ENCODE measurements around the gene CLDN1.

The CLDN1 gene

DNA sequence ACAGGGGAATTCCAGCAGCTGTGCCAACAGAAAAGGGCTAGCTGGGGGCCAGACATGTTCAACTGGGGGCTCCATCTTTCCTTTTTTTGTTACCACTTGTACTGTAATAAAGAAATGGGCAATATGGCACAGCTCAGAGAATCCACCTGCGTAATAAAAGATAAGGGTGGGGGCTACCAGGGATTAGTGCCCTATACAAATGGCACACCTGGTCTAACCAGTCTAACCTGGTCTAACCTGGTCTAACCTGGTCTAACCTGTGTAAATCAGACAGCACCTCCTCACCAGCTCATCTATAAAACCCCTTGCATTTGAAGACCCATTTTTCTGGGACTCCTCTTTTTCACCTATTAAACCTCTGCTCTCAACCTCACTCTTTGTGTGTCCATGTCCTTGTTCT lies 39.5 kb upstream of the CLDN1 start:
- DNase-seq (ENCODE audit: low read depth) = no peak
- TF ChIP-seq, protein P1, sequence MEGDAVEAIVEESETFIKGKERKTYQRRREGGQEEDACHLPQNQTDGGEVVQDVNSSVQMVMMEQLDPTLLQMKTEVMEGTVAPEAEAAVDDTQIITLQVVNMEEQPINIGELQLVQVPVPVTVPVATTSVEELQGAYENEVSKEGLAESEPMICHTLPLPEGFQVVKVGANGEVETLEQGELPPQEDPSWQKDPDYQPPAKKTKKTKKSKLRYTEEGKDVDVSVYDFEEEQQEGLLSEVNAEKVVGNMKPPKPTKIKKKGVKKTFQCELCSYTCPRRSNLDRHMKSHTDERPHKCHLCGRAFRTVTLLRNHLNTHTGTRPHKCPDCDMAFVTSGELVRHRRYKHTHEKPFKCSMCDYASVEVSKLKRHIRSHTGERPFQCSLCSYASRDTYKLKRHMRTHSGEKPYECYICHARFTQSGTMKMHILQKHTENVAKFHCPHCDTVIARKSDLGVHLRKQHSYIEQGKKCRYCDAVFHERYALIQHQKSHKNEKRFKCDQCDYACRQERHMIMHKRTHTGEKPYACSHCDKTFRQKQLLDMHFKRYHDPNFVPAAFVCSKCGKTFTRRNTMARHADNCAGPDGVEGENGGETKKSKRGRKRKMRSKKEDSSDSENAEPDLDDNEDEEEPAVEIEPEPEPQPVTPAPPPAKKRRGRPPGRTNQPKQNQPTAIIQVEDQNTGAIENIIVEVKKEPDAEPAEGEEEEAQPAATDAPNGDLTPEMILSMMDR (conservative IDR thresholded peaks at IDR 0.05; ENCODE audit: low read depth, low read length) = no peak
- H3K4me3 ChIP-seq (ENCODE audit: low read length) = no peak overlapping the region

DNA sequence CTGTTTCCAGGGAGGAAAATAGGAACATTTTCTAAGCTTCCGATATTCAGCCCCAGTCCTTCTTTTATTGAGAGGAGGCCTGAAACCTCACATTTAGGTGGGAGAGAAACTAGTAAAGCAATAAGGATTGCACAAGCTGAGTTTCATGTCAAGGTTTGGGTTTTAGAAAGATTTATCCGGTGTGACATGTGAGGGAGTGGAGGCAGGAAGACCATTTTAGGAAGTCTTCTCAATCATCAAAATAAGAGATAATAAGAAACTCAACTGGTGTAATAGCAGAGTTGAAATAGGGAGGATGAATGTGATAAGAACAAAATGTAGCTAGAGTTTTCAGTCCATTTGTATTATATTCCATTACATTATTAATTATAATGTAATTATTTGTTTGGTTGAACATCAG lies 38.0 kb upstream of the CLDN1 start:
- H3K4me3 ChIP-seq (ENCODE audit: low read length) = no peak overlapping the region
- TF ChIP-seq, protein P1 (conservative IDR thresholded peaks at IDR 0.05; ENCODE audit: low read depth, low read length) = no peak
- DNase-seq (ENCODE audit: low read depth) = no peak

DNA sequence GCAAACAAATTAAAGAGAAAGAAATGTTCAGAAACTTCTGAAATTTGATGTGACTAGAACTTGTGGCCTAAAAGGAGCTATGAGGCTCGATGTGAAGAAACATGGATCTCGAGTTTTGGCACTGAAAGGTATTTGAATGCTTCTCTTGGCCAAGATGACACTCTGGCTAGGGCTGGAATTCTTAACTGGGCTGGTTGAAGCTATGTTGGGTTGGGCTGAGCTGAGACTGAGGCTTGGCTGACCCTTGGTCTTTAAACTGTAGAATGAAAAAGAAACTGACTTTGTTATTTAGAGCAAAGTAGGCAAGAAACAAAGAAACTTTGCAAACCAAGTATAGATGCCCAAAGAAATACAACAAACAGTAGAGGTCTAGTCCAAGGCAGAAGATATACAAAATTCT lies 37.6 kb upstream of the CLDN1 start:
- H3K4me3 ChIP-seq (ENCODE audit: low read length) = no peak overlapping the region
- TF ChIP-seq, protein P1 (conservative IDR thresholded peaks at IDR 0.05; ENCODE audit: low read depth, low read length) = no peak
- no peak for DNase-seq (ENCODE audit: low read depth)

DNA sequence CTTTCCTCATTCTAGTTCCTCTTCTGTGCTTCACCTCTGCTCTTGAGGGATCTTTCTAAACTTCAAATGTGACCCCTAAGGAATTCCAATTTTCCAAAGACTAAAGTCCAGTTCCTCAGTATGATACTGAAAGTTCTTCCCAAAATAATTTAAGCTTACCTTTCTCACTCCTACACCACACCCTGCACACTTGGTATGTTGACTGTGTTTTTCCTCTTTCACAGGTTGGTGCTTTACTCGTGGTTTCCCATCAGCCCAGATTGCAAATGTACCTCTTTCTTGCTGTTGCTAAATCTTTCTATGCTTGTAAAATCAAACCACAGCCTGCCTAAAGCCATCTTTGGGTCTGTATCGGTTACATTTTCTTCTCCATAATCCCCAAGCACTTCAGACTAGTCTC lies 35.2 kb upstream of the CLDN1 start:
- TF ChIP-seq, protein P1 (conservative IDR thresholded peaks at IDR 0.05; ENCODE audit: low read depth, low read length) = no peak
- H3K4me3 ChIP-seq (ENCODE audit: low read length) = no peak overlapping the region
- no peak for DNase-seq (ENCODE audit: low read depth)

DNA sequence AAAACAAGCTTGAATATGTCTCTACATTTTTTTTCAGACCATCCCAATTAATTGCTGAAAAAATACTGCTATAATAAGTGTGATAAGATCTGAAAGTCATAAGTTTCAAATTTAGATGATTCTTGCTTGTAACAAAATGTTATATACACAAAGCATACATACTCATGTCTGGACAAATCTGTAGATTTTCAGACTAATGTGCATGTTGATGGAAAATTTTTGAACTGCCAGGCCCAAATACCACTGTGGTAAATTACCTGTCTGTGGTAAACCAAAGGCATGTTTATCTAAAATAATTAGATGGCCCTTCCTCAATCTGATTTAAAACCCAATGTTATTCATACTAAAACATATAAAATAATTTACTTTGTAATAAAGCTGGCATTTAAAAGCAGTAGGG lies 34.0 kb upstream of the CLDN1 start:
- TF ChIP-seq, protein P1 (conservative IDR thresholded peaks at IDR 0.05; ENCODE audit: low read depth, low read length) = no peak
- H3K4me3 ChIP-seq (ENCODE audit: low read length) = no peak overlapping the region
- DNase-seq (ENCODE audit: low read depth) = no peak

DNA sequence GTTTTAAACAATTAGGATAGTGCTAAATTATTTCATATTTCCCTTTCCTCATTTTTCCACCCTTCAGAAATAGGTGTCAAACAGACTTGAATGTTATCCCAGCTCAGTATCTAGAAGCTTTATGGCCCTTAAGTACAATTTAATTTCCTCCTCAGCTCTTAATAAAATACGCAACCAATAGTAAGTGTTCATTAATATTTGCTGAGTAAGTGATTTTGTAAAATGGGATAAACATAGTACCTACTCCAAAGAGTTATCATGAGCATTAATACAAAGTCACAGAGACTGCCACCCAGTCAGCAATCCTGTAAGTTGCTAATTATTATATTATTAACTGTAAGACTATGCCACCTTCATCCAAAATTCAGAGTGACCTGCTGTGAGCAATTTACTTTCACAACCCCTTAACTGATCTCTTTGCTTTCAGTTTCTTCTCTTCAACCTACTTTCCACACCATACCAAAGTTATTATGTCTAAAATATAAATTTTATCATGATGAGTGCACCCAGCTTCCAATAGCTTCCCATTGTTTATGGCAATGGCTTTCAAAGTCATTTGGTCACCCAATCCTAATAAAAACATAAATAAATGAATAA lies 30.7 kb upstream of the CLDN1 start:
- TF ChIP-seq, protein P1 (conservative IDR thresholded peaks at IDR 0.05; ENCODE audit: low read depth, low read length) = no peak
- no peak overlapping the region for H3K4me3 ChIP-seq (ENCODE audit: low read length)
- DNase-seq (ENCODE audit: low read depth) = no peak

DNA sequence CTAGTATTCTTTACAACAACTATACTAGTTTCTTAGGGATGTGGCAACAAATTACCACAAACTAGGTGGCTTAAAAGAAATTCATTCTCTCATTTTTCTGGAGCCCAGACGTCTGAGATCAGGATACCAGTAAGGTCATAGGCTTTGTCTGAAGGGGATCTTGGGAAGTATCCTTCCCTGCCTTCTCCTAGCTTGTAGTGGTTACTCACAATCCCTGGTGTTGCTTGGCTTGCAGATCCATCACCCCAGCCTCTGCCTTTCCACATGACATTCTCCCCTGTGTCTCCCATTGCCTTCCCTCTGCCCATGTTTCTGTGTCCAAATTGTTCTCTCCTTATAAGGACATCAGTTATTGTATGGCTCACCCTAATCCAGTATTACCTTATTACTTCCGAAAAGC lies 24.3 kb upstream of the CLDN1 start:
- TF ChIP-seq, protein P1 (conservative IDR thresholded peaks at IDR 0.05; ENCODE audit: low read depth, low read length) = no peak
- no peak for DNase-seq (ENCODE audit: low read depth)
- no peak overlapping the region for H3K4me3 ChIP-seq (ENCODE audit: low read length)

All from retinal pigment epithelial cell (primary cell).